ENCODE measurements around the gene THOC7. TPM values are rescaled to one million over a fixed set of nuclear protein-coding genes. Genes with fewer than 3 reads are reported as not detected.

Gene THOC7
- total and polyA plus RNA-seq, 3 donors from 2014 or later, result 22.5 to 85.5 (median 42.9) TPM

DNA sequence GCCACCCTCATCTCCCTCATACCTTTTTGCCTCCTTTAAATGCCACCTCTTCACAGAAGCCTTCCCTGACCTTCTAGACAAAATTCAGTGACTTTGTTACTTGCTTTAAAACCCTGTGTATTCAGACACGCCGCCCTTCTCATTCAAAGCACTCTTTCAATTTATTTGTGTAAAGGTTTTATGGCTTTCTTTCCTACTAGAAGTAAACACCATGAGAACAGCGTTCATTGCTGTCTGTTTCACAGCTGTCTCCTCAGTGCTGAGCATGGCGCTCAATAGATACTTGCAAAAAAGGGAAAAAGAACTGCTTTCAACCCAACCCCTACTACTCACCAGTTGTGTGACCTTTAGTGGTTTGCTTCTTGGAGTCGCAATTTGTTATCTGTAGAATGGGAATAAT lies 17.0 kb upstream of the THOC7 start:
- H3K27ac ChIP-seq, result no peak overlapping the region
- TF ChIP-seq POLR2A (IDR thresholded peaks at IDR 0.05), result no peak
- TF ChIP-seq, protein P1, sequence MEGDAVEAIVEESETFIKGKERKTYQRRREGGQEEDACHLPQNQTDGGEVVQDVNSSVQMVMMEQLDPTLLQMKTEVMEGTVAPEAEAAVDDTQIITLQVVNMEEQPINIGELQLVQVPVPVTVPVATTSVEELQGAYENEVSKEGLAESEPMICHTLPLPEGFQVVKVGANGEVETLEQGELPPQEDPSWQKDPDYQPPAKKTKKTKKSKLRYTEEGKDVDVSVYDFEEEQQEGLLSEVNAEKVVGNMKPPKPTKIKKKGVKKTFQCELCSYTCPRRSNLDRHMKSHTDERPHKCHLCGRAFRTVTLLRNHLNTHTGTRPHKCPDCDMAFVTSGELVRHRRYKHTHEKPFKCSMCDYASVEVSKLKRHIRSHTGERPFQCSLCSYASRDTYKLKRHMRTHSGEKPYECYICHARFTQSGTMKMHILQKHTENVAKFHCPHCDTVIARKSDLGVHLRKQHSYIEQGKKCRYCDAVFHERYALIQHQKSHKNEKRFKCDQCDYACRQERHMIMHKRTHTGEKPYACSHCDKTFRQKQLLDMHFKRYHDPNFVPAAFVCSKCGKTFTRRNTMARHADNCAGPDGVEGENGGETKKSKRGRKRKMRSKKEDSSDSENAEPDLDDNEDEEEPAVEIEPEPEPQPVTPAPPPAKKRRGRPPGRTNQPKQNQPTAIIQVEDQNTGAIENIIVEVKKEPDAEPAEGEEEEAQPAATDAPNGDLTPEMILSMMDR (IDR thresholded peaks at IDR 0.05), result no peak
- H3K9me3 ChIP-seq, result no peaks in the 10 kb centered on the region
- H3K4me1 ChIP-seq, result no peaks in the 10 kb centered on the region
- no peaks in the 10 kb centered on the region for H3K27me3 ChIP-seq
- DNase-seq, result no peak
- 89% methylated on average over 5 of the region's 5 CpGs for WGBS, 2 donors
- intact Hi-C loops (cut with DNase I; ENCODE audit: low total_unique reads), result no loop called here
- H3K4me3 ChIP-seq, result no peak overlapping the region
- no peaks in the 10 kb centered on the region for H3K36me3 ChIP-seq (ENCODE audit: low read depth, missing control alignments)

DNA sequence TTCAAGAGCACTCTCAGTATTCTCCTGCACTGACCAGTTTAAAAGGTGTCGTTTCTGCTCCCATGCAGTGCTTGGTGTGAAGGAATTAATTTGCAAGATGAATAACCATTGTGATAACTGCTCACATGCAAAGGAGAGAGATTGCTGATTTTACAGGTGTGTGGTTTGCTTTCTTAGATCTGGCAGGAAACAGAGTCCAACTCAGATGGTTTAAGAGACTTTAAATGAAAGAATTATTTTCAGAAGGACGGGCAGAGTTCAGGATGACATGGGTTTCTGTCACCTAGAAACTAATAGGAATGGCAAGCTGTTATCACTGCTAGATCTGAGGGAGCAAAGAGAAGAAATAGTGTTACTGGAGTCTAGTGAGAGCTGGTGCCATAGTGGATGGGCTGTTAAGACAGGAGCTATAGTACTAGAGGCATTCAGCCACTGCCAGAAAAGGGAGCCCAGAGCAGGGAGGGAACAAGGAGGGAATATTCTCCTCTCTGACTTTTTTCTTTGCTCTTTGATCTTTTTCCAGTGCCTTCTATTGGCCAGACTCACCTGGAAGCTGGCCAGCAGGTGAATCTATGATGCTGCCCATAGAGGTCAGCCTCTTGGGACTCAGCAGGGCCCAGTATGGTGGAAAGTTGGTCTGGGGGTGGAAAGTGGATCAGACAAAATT lies 14.9 kb upstream of the THOC7 start:
- intact Hi-C loops (cut with DNase I; ENCODE audit: low total_unique reads), result no loop called here
- 95 to 100% methylated on average over 2 of the region's 2 CpGs for WGBS, 2 donors
- DNase-seq, result no peak

DNA sequence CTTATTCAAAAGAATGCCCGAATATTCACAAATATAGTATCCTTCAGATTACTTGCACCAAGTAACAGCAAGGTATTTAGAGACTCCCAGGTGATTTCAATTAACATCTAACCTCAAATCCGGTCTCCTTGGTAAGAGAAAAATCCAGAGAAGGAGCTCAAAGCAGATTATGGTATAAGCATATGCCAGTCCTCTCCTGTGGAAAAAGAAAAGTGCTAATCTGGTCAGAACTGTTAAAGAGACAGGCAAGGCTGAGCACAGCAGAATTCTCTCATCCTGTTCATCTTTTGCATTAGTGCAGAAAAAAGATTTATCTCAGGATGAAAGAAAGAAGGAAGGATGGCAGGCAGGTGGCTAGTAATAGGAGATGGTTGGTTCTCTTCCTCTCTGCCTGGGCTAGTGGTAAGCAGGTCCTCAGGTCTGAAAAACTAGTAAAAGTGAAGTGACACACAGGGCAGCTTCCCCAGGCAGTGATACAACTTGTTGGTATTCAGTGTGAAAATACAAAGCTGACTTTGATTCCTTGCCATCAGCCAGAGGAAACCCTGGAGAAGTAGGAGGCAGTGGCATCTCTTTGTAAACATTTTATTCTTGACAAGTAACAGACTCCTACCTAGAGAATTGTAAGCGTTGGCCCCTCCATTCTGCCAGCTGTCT lies 14.3 kb upstream of the THOC7 start:
- Histone ChIP-seq H3K27me3 (no peaks in the 10 kb centered on the region), H3K4me3 (no peak overlapping the region), H3K36me3 (ENCODE audit: low read depth, missing control alignments) (no peaks in the 10 kb centered on the region), H3K27ac (no peak overlapping the region), H3K4me1 (no peaks in the 10 kb centered on the region), H3K9me3 (no peaks in the 10 kb centered on the region)
- intact Hi-C loops (cut with DNase I; ENCODE audit: low total_unique reads), result no loop called here
- no peak for DNase-seq
- no peak for TF ChIP-seq POLR2A (IDR thresholded peaks at IDR 0.05)
- TF ChIP-seq, protein P1 (IDR thresholded peaks at IDR 0.05), result no peak
- 76 to 83% methylated on average over 3 of the region's 3 CpGs for WGBS, 2 donors

More for the DNA sequence above, 14.9 kb upstream of the THOC7 start:
- H3K36me3 ChIP-seq (ENCODE audit: low read depth, missing control alignments), result no peaks in the 10 kb centered on the region
- H3K27me3 ChIP-seq, result no peaks in the 10 kb centered on the region
- H3K9me3 ChIP-seq, result no peaks in the 10 kb centered on the region
- no peak overlapping the region for H3K27ac ChIP-seq
- H3K4me1 ChIP-seq, result no peaks in the 10 kb centered on the region
- no peak overlapping the region for H3K4me3 ChIP-seq
- TF ChIP-seq, protein P1 (IDR thresholded peaks at IDR 0.05), result no peak
- no peak for TF ChIP-seq POLR2A (IDR thresholded peaks at IDR 0.05)

DNA sequence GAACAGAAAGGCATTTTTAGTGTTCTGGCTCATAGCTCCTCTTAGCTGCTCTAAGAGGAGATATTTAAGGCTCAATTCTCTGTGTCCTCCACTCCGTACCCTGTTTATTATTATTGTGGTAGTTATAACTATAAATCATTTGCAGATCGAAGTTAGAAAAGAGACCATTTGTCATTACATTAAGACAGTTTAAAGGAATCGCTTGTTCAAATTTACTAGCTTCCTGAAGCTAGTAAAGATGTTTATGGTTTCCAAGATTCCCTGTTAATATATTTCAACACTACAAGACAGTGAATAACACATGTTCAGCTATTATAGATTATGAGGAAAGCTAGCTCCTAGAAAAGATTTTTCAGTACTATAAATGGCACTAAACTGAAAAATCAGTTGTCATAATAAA lies 12.7 kb upstream of the THOC7 start:
- TF ChIP-seq POLR2A (IDR thresholded peaks at IDR 0.05), result no peak
- Histone ChIP-seq H3K9me3 (no peaks in the 10 kb centered on the region), H3K27ac (no peak overlapping the region), H3K27me3 (no peaks in the 10 kb centered on the region), H3K4me3 (no peak overlapping the region), H3K4me1 (no peaks in the 10 kb centered on the region), H3K36me3 (ENCODE audit: low read depth, missing control alignments) (no peaks in the 10 kb centered on the region)
- intact Hi-C loops (cut with DNase I; ENCODE audit: low total_unique reads), result no loop called here
- DNase-seq, result no peak
- WGBS, 2 donors, result 54 to 76% methylated on average over 3 of the region's 3 CpGs

DNA sequence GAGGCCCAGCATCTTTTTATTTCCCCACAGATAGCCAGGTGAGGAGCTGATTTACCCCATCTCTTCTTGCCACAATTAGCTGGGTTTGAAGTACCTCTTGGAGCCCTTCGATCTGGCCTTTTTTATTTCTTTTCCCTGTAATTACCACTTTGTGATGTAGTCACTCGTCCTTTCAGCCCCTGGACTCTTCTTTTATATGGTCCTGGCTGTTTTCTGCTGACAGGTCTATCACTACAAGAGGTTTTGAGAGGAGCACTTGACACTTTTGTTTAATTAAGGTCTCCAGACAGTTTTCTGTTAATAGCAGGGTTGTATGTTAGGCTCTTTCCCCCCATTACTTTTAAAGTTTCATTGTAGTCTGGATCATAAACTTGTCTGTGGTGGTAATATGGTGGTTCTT lies 11.9 kb upstream of the THOC7 start:
- Histone ChIP-seq H3K4me3 (no peak overlapping the region), H3K27me3 (no peaks in the 10 kb centered on the region), H3K4me1 (no peaks in the 10 kb centered on the region), H3K27ac (no peak overlapping the region), H3K36me3 (ENCODE audit: low read depth, missing control alignments) (no peaks in the 10 kb centered on the region), H3K9me3 (no peaks in the 10 kb centered on the region)
- no peak for TF ChIP-seq POLR2A (IDR thresholded peaks at IDR 0.05)
- TF ChIP-seq, protein P1 (IDR thresholded peaks at IDR 0.05), result no peak
- intact Hi-C loops (cut with DNase I; ENCODE audit: low total_unique reads), result no loop called here
- DNase-seq, result no peak
- 66 to 97% methylated on average over 2 of the region's 2 CpGs for WGBS, 2 donors
